Stomach (tissue), 19 donors: ENCODE data around the gene LIG1. TPM values are rescaled to one million over a fixed set of nuclear protein-coding genes. Genes with fewer than 3 reads are reported as not detected.

Source experiments
- DNase-seq, 2 donors: peaks; one replicate each; pipeline versions ENCODE4 v3.0.0 to v3.0.0-alpha.2; 2013 to 2019
- H3K27ac ChIP-seq, 5 donors: fragments of 200-600 bp in 4 of 5; sonication (generic) in 4 of 5; one replicate each; pipeline ENCODE4 v1.5.1; 2013 to 2019; ENCODE audit warnings: mild to moderate bottlenecking in 1 of 5, moderate library complexity in 1 of 5
- H3K27me3 ChIP-seq, 3 donors: fragments of 200-600 bp; sonication (generic); one replicate each; pipeline ENCODE4 v1.5.1; 2017 to 2019; ENCODE audit warnings: mixed run types in 1 of 3
- H3K36me3 ChIP-seq, 4 donors: fragments of 200-600 bp; sonication (generic); 1 replicate in 3 of 4; 2 replicates in 1 of 4; pipeline ENCODE4 v1.5.1; 2016 to 2019
- H3K4me1 ChIP-seq, 4 donors: fragments of 200-600 bp; sonication (generic); one replicate each; pipeline ENCODE4 v1.5.1; 2016 to 2019
- H3K4me3 ChIP-seq, 4 donors: fragments of 200-600 bp; sonication (generic) in 3 of 4; one replicate each; pipeline ENCODE4 v1.5.1; 2016 to 2019; ENCODE audit warnings: mild to moderate bottlenecking in 1 of 4
- H3K9me3 ChIP-seq, 4 donors: fragments of 200-600 bp; sonication (generic); one replicate each; pipeline ENCODE4 v1.5.1; 2016 to 2019
- CTCF ChIP-seq, 7 experiments: fragments of 450-650 bp in 4 of 7; fragments of 200-600 bp in 3 of 7; sonication (generic) in 3 of 7; IDR thresholded peaks; one replicate each; pipeline ENCODE4 v1.5.1; 2016 to 2019; ENCODE audit warnings: antibody characterized with exemption in 7 of 7, control low read depth in 2 of 7, mild to moderate bottlenecking in 1 of 7
- EP300 ChIP-seq: sonication (generic); formaldehyde crosslinking; IDR thresholded peaks from one replicate; pipeline ENCODE4 v1.6.1; 2017; ENCODE audit warnings: antibody characterized with exemption
- POLR2A ChIP-seq, 4 donors: fragments of 450-650 bp; IDR thresholded peaks; one replicate each; pipeline ENCODE4 v1.6.1; 2016; ENCODE audit warnings: antibody characterized with exemption in 4 of 4, control low read depth in 2 of 4, mild to moderate bottlenecking in 1 of 4, moderate library complexity in 1 of 4
- POLR2AphosphoS5 ChIP-seq, 3 donors: sonication (generic); formaldehyde crosslinking; IDR thresholded peaks; one replicate each; pipeline ENCODE4 v1.6.1; 2016; ENCODE audit warnings: antibody characterized with exemption in 3 of 3
- WGBS, 5 donors: extraction: QIAGEN DNeasy Blood & Tissue Kit in 3 of 5; methylation state at CpG; one replicate each; pipeline versions ENCODE4 v1.1.5 to v1.1.7; 2013 to 2018; 5-methylcytosine and 5-hydroxymethylcytosine counted together
- intact Hi-C: fragments of 100-400 bp; cut with DNase I; formaldehyde crosslinking; loops from one replicate; pipeline ENCODE4 v1.15.1; 2023; ENCODE audit warnings: low total_unique reads
- long read RNA-seq, 10 donors: transcript quantifications; one replicate each; lab custom pipeline, GENCODE V29; 2026
- polyA plus RNA-seq, 3 donors: library from polyadenylated mRNA; stranded (reverse); fragments of 200-250 nt; gene quantifications; one replicate each; pipeline ENCODE4 v1.2.3, GENCODE V29; 2013
- total RNA-seq, 5 donors: library from RNA; depleted of rRNA; stranded (reverse); fragments of >200 nt; gene quantifications; one replicate each; pipeline versions ENCODE4 v1.1.0 to v1.2.3, GENCODE V29; 2014 to 2016
- donor health status: healthy with polysubstance abuse.
- donor health status: Bipolar disorder and iron deficiency.
- donor health status: healthy.

LIG1 gene
- total RNA-seq (10 to 100 TPM; 16.0 to 35.6 (median 19.7) TPM), polyA plus RNA-seq (10 to 100 TPM; 15.9 to 48.2 (median 16.8) TPM)
- long read RNA-seq, donor 1, partial matches to known transcripts: 0 of 1 reads
- long read RNA-seq, donor 1, other reads (novel, unspliced or antisense): 0 of 1 reads
- long read RNA-seq, donor 2, full-length matches to known transcripts: 3 of 3 reads
- long read RNA-seq, donor 2, partial matches to known transcripts: 0 of 3 reads
- long read RNA-seq, donor 2, other reads (novel, unspliced or antisense): 0 of 3 reads
- long read RNA-seq, donor 3, partial matches to known transcripts: 0 of 3 reads
- long read RNA-seq, donor 3, other reads (novel, unspliced or antisense): 0 of 3 reads
- long read RNA-seq, donor 4: 0 reads
- long read RNA-seq, donor 5, partial matches to known transcripts: 0 of 2 reads
- long read RNA-seq, donor 5, other reads (novel, unspliced or antisense): 0 of 2 reads
- long read RNA-seq, donor 6, partial matches to known transcripts: 5 of 10 reads
- long read RNA-seq, donor 6, other reads (novel, unspliced or antisense): 0 of 10 reads
- long read RNA-seq, donor 7, partial matches to known transcripts: 0 of 1 reads
- long read RNA-seq, donor 7, other reads (novel, unspliced or antisense): 0 of 1 reads
- long read RNA-seq, donor 8, partial matches to known transcripts: 0 of 2 reads
- long read RNA-seq, donor 8, other reads (novel, unspliced or antisense): 0 of 2 reads
- long read RNA-seq, donor 9, partial matches to known transcripts: 0 of 1 reads
- long read RNA-seq, donor 9, other reads (novel, unspliced or antisense): 0 of 1 reads
- long read RNA-seq, donor 10, partial matches to known transcripts: 0 of 1 reads
- long read RNA-seq, donor 10, other reads (novel, unspliced or antisense): 0 of 1 reads

GRCh38 chr19:48169939-48170803, at the start of gene LIG1, which contains the start of gene ZSWIM9:
TSS of gene LIG1 (minus strand) at chr19:48170344. CDS start at chr19:48165566, 4,778 bp downstream.
TSS of gene ZSWIM9 (plus strand) at chr19:48170680. CDS start at chr19:48171803, 1,123 bp downstream.
- H3K9me3 ChIP-seq: no peaks in the 10 kb centered on the region

GRCh38 chr19:48218997-48219396, 48.9 kb upstream of the LIG1 start:
- no peaks in the 10 kb centered on the region for H3K4me1 ChIP-seq
- 87 to 95% (median 90%) methylated on average over 6 of the region's 6 CpGs for WGBS, 5 donors
- no peaks in the 10 kb centered on the region for H3K9me3 ChIP-seq
- peaks cover 2 to 76% (median 60%) of the 10 kb centered on the region in 4 donors for H3K36me3 ChIP-seq
- H3K4me3 ChIP-seq: no peak overlapping the region
- intact Hi-C loops: no loop called here
- TF ChIP-seq POLR2AphosphoS5 (IDR thresholded peaks at IDR 0.05): no peak
- TF ChIP-seq POLR2A (IDR thresholded peaks at IDR 0.05): no peak
- no peak for TF ChIP-seq CTCF (IDR thresholded peaks at IDR 0.05)
- TF ChIP-seq EP300: no peak
- no peaks in the 10 kb centered on the region for H3K27me3 ChIP-seq
- DNase-seq: no peak
- H3K27ac ChIP-seq: no peak overlapping the region

More at GRCh38 chr19:48169939-48170803, at the start of gene LIG1, which contains the start of gene ZSWIM9:
- peak within 1 kb of the TSS; percentile 93 to 97 (median 95) for H3K27ac ChIP-seq
- peaks cover 6 to 26% (median 21%) of the 10 kb centered on the region in 4 donors for H3K4me1 ChIP-seq
- DNase-seq: peak; percentile 92 to 98
- no peaks in the 10 kb centered on the region for H3K27me3 ChIP-seq
- intact Hi-C loops: no loop called here
- peak within 1 kb of the TSS; percentile 70 to 87 (median 78) for H3K4me3 ChIP-seq
- peaks cover 4 to 35% (median 29%) of the 10 kb centered on the region in 4 donors for H3K36me3 ChIP-seq
- WGBS, 5 donors: 0 to 1% (median 1%) methylated on average over 61 to 82 of the region's 82 CpGs
- TF ChIP-seq POLR2A (IDR thresholded peaks at IDR 0.05) (no peak), CTCF (IDR thresholded peaks at IDR 0.05) (peak in 1 of 7 experiments; percentile 50), POLR2AphosphoS5 (IDR thresholded peaks at IDR 0.05) (peak in 2 of 3 donors; percentile 59 to 85)

- no peak overlapping the region for H3K4me3 ChIP-seq
- peaks cover 2 to 84% (median 68%) of the 10 kb centered on the region in 4 donors for H3K36me3 ChIP-seq
- no peaks in the 10 kb centered on the region for H3K27me3 ChIP-seq
- intact Hi-C loops: no loop called here
- WGBS, 5 donors: 80 to 90% (median 87%) methylated on average over 13 to 14 of the region's 14 CpGs
- no peaks in the 10 kb centered on the region for H3K4me1 ChIP-seq
- H3K9me3 ChIP-seq: no peaks in the 10 kb centered on the region
- DNase-seq: no peak
- TF ChIP-seq EP300 (no peak), POLR2AphosphoS5 (IDR thresholded peaks at IDR 0.05) (no peak), CTCF (IDR thresholded peaks at IDR 0.05) (no peak), POLR2A (IDR thresholded peaks at IDR 0.05) (no peak)
- H3K27ac ChIP-seq: no peak overlapping the region
These were observed 46.8 kb upstream of the LIG1 start for GRCh38 chr19:48216933-48217332.
